Stimulated activated CD4-positive, alpha-beta T cell treated with anti-CD3 and anti-CD28 coated beads, Interleukin-12 subunit alpha, Interleukin-12 subunit beta, amount 100 ng/mL, for 4 hours (primary cell): Measurements from ENCODE around the gene TMEM165.
"Not testable (repeated sequence)": the region's sequence is repeated elsewhere in the genome, so short reads cannot be mapped to it uniquely, and the experiment has no call there.

Experiments
- DNase-seq: peaks from one replicate; pipeline ENCODE4 v3.0.0-alpha.2; 2020

TMEM165 gene, protein sequence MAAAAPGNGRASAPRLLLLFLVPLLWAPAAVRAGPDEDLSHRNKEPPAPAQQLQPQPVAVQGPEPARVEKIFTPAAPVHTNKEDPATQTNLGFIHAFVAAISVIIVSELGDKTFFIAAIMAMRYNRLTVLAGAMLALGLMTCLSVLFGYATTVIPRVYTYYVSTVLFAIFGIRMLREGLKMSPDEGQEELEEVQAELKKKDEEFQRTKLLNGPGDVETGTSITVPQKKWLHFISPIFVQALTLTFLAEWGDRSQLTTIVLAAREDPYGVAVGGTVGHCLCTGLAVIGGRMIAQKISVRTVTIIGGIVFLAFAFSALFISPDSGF

DNA sequence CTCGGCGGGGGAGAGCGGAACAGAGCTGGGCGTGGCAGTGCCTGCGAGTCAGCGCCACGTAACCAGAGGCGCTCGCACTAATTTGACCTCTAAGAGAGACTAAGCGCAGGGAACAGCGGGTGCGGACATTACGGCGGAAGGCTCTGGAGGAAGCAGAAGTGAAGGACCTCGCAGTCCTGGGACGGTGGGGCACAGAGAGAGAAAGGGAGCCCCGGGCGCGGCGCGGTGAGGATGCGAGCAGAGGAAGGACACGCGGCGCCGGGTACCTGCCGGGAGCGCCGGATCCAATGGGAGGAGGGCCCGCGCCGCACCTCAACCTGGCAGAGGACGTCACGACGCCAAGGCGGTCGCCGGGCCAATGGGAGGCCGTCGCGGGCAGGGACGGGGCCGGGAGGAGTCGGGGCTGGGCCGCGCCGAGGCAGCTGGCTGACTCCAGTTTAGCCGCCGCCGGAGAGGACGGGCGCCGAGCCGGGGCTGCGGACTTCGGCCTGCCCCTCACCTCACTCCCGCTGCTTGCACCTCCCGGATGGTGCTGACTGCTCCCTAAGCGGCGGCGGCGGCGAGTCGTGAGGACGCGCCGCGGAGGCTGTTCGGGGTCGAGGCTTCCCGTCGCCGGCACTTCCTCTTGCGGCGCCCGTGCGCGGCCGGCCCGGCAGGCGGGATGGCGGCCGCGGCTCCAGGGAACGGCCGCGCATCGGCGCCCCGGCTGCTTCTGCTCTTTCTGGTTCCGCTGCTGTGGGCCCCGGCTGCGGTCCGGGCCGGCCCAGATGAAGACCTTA is at the start of gene TMEM165:
TSS of gene TMEM165 (plus strand) at position 429 of the 779 bp plus-strand sequence. CDS start at position 662, 233 bp downstream.
- peak; percentile 88 for DNase-seq

DNA sequence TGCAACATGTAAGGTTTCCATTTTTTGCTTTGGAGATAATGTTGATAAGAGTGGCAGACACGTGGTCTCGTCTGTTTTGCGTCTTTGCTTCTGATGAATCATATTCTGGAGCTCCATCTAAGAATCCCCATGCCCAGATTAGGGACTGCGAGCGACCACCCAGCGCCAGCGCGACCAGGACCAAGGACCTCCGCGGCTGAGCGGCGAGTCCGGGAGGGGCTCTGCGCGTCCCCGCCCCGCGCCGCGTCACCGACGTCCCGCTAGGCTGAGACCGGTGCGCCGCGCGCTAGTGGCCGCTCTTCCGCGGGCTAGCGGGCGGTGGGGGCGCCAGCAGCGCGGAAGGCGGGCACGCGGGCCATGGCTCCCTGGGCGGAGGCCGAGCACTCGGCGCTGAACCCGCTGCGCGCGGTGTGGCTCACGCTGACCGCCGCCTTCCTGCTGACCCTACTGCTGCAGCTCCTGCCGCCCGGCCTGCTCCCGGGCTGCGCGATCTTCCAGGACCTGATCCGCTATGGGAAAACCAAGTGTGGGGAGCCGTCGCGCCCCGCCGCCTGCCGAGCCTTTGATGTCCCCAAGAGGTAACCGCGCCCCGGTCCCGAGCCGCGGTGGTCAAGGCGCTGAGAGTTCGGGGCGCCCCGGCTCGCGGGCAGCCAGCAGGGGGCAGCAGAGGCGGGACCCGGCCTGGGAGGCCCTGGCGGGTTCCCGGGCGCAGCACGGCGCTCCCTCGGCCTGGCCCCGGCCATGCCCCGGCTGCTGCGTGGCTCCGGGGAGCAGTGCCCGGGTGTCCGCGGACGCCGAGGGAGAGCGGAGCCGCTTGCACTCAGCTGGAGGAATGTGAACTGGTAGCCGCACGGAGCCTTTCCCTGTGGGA is 49.5 kb upstream of the TMEM165 start, which contains the start of gene SRD5A3:
TSS of gene SRD5A3 (plus strand) at position 263 of the 871 bp plus-strand sequence. CDS start at position 358, 95 bp downstream.
- peak; percentile 88 for DNase-seq

DNA sequence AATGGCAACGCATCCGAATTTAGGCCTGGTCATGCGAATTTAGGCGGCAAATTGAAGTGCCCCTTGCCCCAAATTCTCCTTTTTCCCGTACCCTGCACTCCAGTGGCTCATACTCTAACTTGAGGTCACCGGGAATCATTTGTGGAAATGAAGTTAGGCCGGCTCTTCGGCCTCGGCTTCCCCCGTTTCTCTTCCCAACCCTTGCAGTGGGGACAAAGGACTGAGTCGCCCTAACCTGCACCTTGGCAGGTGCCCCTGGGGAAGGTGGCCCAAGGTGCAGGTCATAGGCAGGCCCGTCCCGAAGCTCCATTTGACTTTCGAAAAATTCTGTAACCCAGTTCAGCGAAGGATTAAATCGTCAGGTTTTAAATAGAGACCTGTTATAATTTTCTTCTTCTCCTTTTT is 48.9 kb upstream of the TMEM165 start:
- no peak for DNase-seq

DNA sequence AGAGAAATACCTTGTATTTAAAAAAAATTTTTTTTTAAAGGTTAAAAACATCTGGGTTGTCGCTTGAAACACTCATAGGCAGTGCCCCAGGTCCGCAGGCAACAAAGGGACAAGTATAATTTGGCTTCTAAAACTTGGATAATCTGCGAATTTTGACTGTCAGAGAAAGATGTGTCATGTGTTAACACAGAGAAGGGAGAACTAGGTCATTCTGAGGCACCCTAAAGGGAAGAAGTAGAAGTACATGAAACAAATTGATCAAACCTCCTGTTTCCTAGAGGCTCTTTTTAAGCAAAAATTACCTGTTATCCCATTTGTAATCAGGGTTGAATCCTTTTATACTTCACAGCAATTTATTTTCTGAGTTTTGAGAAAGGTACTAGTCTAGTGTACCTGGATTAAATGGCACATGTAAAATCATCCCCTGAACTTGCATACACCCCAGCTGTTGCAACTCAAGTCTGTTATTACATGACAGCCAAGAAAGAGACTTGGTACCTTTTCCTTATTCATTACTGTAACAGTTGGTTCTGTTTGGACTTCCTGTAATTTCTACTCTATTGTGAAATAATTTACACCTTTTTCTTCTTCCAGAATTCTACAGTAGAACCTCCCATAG is 48.0 kb upstream of the TMEM165 start:
- DNase-seq = no peak

DNA sequence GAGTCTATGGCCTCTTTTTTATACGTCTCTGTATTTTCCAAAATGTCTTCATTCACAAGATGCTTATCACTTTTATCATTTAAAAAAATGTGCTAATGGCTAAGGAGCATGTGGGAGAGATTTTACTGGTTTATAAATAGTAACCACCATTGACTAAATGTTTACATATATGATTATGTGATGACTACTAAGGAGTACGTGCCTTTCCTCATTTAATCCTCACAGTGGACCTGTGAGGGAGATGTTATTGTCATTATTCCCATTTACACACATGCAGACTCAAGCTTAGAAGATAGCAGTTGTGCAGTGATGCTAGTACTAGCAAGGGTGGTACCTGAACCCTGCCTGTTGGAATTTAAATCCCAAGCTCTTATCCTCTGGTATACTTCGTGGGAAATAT is 47.3 kb upstream of the TMEM165 start:
- no peak for DNase-seq

DNA sequence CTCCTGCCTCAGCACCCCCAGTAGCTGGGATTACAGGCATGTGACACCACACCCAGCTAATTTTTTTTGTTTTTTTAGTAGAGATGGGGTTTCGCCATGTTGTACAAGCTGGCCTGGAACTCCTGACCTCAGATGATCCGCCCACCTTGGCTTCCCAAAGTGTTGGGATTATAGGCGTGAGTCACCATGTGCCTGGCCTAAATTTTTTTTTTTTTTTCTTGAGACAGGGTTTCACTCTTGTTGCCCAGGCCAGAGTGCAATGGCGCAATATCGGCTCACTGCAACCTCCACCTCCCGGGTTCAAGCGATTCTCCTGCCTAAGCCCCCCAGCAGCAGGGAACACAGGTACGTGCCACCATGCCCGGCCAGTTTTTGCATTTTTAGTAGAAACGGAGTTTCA is 44.9 kb upstream of the TMEM165 start:
- DNase-seq = not testable (repeated sequence)

DNA sequence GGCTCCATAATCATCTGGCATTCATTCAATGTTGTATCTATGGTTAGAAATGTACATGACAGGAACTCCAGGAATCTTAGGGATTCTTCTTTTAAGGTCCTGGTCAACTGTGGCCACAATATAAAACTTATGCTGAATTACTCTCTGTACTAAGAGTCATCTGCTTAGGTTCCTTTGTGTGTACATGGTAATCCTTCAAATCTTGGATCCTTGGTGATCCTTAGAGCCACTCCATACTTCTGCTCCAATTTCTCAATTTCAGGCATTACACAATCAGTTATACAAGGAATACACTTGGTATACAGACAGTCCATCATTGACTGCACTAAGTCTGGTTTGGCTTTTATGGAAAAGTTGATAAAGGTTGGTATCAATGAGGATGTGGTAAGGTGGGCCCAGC is 43.9 kb upstream of the TMEM165 start:
- DNase-seq = no peak

DNA sequence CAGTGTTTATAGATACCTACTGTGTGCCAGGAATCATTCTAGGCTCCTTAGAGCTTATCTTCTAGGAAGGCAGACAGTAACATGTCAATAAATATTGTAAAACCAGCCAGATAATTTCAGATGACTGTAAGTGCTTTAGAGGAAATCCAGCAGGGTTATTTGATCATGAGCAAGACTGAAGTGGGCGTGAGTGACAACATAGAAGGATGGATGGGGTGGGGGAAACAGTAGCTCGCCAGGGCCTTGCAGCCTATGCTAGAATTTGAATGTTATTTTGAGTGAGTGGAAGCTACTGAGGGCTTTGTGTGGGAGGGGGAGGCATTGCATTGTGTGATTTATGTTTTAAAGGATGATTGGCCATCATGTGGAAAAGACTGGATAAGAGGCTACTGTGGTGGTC is 43.0 kb upstream of the TMEM165 start:
- DNase-seq = no peak

DNA sequence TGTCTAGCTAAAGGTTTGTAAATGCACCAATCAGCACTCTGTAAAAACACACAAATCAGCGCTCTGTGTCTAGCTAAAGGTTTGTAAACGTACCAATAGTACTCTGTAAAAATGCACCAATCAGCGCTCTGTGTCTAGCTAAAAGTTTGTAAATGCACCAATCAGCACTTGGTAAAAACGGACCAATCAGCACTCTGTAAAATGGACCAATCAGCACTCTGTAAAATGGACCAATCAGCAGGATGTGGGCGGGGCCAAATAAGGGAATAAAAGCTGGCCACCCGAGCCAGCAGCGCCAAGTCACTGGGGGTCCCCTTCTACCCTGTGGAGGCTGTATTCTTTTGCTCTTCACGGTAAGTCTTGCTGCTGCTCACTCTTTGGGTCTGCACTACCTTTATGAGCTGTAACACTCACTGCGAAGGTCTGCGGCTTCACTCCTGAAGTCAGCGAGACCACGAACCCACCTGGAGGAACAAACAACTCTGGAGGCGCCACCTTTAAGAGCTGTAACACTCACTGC is 42.5 kb upstream of the TMEM165 start:
- DNase-seq = not testable (repeated sequence)

DNA sequence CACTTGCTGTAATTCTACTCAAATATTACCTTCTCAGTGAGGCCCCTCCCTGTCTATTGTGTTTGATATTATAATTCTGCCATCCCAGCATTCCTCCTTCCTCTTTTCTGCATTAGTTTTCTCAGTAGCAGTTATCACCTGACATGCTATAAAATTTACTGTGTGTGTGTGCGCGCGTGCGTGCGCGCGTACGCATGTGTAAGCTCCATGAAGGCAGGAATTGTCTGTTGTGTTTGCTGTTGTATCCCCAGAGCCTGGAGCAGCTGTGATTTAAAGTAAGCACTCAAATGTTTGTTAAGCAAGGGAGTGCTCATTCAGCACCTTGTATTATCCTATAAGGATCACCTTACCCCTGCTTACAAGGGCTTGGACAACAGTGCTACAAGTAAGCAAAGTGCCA is 41.1 kb upstream of the TMEM165 start:
- no peak for DNase-seq

DNA sequence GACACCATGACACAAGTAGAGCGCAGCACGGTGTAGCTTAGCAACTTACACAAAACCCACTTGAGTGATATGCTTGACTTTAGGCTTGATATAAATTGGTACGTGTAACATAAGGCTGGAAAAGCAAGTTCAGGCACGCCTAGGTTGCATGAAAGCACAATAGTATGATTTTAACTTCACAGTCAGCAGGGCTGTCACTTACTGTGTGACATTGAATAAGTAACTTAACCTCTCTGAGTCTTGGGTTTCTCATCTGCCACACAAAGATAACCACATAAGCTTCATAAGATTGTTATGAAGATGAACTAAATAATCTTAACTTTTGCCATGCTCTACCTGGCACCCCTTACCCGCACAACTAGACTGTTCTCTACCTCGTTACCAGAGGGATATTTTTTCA is 40.2 kb upstream of the TMEM165 start:
- no peak for DNase-seq

DNA sequence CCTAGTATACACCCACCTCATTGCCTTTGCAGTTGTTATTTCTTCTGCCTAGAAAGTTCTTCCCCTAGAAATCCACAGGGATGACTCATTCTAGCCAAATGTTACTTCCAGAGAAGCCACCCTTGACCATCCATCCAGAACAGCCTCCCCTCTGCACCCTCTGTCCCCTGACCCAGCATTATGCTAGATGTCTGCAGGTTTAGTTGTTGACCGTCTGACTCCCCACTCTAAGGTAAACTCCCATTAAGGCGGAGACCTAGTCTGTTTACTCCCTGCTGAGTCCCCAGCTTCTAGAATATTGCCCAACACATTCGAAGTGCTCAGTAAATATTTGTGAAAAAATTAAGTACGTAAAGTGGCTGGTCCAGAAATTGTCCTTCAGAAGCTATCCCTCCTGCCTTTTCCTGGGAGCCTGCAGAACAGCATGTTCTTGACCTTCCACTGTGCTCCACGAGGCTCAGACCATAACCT is 38.7 kb upstream of the TMEM165 start:
- DNase-seq = no peak

DNA sequence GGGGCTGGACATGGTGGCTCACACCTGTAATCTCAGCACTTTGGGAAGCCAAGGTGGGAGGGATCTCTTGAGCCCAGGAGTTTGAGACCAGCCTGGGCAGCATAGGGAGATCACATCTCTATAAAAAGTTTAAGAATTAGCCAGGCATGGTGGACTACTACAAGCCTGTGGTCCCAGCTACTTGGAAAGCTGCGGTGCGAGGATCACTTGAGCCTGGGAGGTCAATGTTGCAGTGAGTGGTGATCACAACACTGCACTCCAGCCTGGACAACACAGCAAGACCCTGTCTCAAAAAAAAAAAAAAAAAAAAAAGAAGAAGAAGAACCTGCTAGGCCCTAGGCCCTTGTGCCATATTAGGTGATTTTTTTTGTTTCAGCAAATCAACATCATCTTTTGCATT is 37.5 kb upstream of the TMEM165 start:
- DNase-seq = no peak

DNA sequence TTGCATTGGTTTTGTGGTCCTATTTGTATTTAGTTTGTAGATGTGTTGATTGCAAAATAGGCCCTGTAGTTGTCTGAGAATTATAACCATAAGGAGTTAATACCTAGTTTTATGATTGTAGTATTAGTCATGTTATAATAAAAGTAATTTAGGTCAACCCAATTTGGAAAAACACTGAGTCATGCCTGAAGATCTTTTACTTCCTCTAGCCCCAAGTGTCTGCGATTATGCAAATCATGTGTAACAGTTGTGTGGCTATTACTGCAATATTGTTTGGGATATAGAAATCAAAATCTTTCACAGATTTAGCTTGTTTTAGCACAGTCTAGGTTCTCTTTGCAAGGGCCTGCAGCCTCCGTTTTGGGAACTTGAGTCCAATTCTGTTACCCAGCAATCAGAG is 37.1 kb upstream of the TMEM165 start:
- no peak for DNase-seq

DNA sequence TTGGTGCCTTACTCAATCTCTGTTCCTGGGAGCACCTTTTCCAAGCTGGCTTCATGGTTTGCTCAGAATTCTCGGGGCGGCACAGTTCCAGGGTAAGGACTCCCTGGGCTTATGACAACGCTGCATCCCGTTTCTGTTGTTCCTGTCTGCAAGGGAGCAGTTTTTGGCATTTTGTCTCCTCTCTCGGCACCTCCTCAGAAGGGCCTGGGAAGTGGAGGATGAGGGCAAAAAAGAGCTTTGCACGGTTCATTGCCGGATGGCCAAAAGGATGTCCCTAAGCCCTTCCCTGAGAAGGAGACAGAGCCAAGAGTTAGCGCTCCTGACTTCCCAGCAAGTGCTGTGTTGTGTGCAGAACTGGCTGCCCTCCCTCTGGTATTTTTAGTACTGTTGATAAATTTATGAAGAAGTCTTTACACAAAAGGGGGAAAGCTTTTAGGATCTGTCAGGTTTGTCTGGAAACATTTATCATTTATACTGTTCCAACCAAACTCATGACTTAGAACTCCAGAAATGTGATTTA is 36.3 kb upstream of the TMEM165 start:
- DNase-seq = no peak

DNA sequence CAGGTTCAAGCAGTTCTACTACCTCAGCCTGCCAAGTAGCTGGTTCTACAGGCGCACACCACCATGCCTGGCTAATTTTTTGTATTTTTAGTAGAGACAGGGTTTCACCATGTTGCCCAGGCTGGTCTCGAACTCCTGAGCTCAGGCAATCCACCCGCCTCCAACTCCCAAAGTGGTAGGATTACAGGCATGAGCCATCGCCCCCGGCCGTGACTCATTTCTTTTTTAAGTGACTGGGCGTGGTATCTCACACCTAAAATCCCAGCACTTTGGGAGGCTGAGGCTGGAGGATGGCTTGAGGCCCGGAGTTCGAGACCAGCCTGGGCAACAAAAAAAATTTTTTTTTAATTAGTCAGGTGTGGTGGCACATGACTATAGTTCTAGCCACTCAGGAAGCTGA is 32.8 kb upstream of the TMEM165 start:
- not testable (repeated sequence) for DNase-seq

DNA sequence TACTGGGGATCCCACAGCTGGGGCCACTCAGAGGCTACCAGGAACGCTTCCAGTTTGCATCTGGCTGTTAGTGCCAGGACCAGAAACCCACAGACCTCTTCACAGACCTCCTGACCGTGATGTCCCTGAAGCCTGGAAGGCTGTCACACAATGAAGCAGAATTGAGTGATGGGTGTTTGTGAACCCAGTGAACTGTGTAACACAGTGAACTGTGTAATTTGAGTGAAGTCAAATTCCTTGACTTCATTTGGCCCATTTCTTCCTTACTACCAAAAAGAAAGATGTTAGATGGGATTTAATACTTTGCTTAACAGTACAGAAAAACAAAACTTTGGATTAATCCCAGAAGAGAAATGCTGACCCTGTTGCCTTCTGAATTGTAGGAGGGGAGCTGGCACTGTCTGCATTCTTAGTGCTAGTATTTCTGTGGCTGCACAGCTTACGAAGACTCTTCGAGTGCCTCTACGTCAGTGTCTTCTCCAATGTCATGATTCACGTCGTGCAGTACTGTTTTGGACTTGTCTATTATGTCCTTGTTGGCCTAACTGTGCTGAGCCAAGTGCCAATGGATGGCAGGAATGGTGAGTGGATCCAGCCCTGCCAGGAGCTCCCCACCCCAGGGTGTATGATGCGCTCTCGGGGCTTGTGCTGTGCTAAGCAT is 31.9 kb upstream of the TMEM165 start:
- DNase-seq = no peak

DNA sequence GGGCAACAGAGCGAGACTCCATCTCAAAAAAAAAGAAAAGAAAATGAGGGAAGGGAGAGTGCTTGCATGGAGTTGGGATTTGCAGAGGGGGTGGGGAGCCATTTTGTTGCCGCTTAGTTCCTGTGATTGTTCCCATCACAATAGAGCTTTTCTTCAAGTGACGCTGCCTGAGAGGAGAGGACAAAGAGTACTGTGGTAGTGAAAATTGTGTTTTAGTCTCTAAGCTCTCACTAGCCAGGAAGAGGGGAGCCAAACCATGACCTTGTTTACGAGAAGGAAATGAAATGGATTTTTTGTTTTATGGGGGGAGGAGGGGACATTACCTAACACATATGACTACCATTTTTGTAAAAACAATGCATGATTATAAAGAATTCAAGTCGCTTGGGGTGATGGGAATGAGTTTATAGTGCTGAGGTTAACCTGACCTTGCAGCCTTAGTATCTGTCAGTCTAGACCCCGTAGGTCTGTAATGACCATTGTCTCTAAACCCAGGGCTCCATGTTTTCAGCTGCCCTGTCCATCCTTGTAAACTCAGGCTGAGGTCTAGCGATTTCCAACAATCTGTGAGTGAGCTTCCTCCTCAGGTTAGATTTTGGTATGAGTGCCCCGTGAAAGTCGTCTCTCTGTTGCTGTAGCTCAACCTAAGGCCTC is 30.9 kb upstream of the TMEM165 start:
- DNase-seq = no peak

DNA sequence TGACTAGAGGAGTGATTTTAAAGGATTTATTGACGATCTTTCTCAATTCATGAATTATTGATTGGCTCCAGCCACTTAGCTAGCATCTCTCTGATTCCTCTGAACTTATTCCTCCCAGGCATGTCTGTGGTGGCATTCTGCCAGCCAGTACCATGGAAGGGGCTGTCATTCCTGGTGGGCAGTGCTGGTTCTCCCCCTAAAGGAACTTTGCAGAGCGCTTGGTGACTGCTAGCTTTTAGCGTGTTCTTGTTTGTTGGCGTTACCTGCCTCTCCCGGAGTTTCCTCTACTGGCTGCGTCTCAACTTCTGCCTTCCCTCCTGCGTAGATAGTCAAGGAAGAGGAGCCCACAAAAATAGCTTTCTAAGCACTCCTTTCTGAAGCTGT is 30.4 kb upstream of the TMEM165 start:
- no peak for DNase-seq

DNA sequence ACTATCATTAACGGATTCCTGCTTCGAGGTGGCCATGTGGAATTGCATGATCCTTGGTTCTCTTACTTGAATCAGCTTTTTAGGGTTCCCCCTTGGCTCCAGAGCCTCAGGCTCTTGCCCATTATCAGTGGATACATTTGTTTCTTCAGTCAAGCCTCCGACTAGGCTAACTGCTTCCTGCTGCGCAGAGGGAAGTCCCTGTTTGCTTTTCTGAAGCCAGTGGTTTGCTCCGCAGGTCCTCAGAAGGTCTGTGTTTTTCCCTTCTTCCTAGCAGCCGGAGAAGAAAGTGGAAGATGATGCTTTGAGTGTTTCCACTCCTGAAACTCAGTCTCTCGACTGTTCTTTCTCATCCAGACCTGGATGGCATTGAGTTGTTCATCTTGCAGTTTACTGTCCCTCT is 29.1 kb upstream of the TMEM165 start:
- DNase-seq = no peak

DNA sequence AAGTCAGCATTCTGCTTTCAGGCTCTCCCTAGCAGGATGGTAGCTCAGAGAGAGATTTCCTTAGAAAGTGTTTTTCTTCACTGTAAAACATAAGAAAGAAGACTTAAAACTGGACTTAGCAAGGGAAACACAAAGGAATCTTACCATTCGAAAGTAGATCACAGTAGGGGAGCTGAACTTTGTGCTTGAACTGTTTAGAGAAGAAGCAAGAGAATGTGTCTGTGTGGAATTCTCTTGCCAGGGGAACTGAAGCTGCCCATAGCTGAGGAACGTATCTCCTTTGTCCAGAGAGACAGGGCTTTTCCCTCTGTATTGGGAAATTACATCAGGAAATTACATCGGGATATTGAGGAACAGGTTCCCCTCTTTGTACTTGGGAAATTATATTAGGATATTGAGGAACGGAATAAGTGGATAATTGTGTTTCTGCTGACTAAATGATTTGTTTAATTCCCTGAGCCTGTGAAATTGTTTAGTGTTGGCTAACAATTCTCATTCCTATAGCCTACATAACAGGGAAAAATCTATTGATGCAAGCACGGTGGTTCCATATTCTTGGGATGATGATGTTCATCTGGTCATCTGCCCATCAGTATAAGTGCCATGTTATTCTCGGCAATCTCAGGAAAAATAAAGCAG is 28.6 kb upstream of the TMEM165 start:
- DNase-seq = no peak
